Body of pancreas (tissue), 4 donors: ENCODE data around the gene IP6K3.

Experiments used
- CTCF ChIP-seq, 7 experiments: fragments of 450-650 bp in 4 of 7; fragments of 200-600 bp in 3 of 7; sonication (generic) in 3 of 7; IDR thresholded peaks; one replicate each; pipeline ENCODE4 v1.5.1; 2016 to 2019; ENCODE audit warnings: antibody characterized with exemption in 7 of 7
- POLR2A ChIP-seq, 3 donors: fragments of 450-650 bp; IDR thresholded peaks; one replicate each; pipeline ENCODE4 v1.6.1; 2016; ENCODE audit warnings: antibody characterized with exemption in 3 of 3, mild to moderate bottlenecking in 2 of 3

GRCh38 chr6:33683576-33684427 is 62.9 kb downstream of the IP6K3 start:
- no peak for TF ChIP-seq CTCF (IDR thresholded peaks at IDR 0.05)
- TF ChIP-seq POLR2A (IDR thresholded peaks at IDR 0.05): no peak
